Measurements from ENCODE around the gene HADH.
"Not testable (repeated sequence)": the region's sequence is repeated elsewhere in the genome, so short reads cannot be mapped to it uniquely, and the experiment has no call there.

Gene HADH

DNA sequence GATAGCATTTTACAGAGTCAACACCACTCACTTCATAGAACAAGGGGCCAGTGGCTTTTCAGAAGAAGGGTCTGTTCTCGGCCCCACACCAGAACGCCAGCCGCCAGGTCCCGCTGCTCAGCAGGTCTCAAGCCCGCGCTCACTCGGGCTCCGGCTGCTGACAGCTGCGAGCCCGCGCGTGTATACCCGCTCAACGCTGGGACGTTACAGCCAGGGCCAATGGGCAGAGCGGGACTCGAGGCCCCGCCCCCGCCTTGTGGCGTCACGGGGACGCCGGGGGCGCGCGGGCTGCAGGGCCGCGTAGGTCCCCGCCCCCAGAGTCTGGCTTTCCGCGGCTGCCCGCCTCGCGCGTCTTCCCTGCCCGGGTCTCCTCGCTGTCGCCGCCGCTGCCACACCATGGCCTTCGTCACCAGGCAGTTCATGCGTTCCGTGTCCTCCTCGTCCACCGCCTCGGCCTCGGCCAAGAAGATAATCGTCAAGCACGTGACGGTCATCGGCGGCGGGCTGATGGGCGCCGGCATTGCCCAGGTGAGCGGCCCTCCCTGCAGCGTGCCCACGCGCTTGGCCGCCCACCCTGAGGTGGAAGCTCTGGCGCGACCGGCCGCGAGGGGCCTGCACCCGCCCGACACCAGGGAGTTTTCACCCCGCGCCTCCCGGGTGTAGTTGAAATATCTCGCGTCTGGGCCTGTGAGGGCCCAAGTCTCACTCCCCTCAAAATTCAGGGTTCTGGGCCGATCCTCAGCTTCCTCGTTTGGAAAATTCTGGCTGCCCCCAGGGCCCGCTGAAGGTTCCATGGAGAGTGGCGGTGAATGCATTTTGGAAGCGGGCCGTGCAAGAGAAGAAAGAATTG, at the start of gene HADH:
Gene HADH (plus strand): TSS at position 353 of the 850 bp plus-strand sequence. CDS start 44 bp downstream, at position 397.
- DNase-seq (ENCODE audit: low read depth in 2 of 2) = peak; percentile 88 to 94

DNA sequence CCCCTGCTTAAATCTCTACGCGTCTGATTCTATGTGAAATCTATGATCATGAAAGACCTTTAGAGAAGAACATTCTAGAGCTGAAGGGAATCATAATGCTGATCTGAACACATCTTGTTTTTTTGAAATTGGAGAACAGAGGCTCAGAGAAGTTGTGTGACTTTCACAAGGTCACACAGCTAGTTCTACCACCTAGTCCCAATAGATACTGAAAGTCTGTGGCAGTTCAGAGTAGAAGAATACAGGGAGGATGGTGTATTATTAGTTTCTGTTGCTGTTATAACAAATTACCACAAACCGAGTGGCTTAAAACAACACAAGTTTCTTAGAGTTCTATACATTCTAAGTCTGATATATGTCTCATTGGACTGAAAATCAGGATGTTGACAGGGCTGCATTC, 43.9 kb upstream of the HADH start:
- no peak for DNase-seq (ENCODE audit: low read depth in 2 of 2)

DNA sequence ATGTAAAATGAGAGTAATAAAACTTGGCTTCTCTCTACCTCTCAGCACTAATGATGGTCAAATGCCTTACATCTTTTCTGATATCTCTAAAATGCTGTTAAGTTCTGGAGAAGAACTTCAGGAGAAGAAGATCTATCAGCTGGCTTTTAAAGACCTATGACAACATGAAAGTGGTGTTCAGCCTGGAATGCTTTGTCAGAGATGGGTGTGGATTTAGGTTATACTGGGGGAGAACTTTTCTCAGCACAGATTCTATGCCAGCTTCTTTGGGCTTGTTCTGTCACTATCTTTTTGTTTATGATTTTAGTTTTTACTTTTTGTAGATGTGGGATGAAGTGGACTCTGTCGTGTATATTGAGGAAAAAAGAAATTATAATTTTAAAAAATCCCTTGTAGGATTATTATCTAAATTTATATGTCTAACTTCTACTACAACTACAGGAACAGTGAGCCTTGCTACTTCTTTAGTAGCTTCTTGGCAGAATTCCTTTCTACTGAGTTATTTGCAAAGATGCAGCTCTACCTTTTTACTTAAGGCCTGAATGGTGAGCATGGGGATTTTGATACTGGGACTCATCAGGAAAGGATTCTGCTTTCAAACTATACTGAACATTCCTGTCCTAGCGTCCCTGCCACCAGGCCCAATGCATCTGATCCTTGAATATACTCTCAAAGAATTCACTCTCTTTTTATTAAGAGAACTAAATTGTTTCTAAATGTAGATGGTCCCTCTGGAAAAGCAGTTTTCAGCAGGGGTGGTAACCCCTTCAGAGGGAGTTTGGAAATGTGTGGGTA, 38.7 kb upstream of the HADH start:
- DNase-seq (ENCODE audit: low read depth in 2 of 2) = no peak

DNA sequence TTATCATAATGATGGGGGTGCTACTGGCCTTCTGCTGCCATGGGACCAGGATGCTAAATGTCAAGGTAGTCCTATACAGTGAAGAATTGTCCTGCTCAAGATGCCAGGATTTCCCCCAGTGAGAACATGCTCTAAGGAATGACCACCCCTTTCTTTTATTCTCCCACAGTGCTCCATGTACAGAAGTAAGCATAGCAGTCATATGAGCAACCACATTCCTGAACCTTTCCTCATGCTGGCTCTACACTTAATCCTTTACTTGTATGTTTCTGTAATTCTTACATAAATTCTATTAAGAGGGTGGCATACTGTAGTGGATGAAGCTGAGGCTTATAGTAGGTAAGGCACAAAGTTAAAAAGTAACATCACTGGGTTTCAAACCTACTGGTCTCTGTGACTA, 38.1 kb upstream of the HADH start:
- DNase-seq (ENCODE audit: low read depth in 2 of 2) = no peak

DNA sequence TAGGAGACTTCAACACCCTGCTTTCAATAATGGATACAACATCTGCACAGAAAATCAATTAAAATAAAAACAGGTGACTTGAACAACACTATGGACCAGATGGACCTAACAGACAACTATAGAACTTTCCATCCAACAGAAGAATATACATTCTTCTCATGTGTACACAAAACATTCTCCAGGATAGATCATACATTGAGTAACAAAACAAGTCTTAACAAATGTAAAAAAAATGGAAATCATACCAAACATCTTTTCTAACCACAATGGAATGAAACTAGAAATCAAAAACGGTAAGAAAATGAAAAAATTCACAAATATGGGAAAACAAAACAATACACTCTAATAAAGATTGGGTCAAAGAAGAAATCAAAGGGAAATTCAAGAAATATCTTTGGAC, 33.7 kb upstream of the HADH start:
- DNase-seq (ENCODE audit: low read depth in 2 of 2) = no peak

DNA sequence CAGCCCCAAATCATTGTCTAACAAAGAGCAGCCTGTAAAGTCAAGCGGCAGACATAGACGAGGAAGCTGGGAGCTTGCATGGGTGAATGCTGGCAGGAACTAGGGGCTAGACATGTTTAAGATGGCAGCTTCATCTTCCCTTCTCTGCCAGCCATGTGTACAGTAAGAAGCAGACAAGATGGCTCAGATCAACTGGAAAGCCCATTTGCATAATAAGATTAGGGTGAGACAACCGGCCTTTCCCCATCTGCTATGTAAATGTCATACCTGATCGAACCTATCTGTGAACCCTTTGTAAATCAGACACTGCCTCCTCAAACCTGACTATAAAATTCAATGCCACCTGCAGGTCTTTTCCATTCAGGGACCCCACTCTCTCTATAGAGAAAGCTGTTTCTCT, 22.8 kb upstream of the HADH start:
- DNase-seq (ENCODE audit: low read depth in 2 of 2) = no peak

DNA sequence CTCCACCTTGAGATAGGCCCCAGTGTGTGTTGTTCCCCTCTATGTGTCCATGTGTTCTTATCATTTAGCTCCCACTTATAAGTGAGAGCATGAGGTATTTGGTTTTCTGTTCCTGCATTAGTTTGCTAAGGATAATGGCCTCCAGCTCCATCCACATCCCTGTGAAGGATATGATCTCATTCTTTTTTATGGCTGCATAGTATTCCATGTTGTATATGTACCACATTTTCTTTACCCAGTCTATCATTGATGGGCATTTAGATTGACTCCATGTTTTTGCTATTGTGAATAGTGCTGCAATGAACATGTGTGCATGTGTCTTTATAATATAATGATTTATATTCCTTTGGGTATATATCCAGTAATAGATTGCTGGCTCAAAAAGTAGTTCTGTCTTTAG, 22.2 kb upstream of the HADH start:
- not testable (repeated sequence) for DNase-seq (ENCODE audit: low read depth in 2 of 2)

DNA sequence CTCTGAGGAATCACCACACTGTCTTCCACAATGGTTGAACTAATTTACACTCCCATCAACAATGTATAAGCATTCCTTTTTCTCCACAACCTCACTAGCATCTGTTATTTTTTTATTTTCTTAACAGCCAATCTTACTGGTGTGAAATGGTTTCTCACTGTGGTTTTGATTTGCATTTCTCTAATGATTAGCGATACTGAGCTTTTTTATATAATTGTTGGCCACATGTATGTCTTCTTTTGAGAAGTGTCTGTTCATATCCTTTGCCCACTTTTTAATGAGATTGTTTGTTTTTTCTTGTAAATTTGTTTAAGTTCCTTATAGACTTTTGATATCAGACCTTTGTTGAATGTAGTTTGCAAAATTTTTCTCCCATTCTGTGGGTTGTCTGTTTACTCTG, 21.8 kb upstream of the HADH start:
- not testable (repeated sequence) for DNase-seq (ENCODE audit: low read depth in 2 of 2)

DNA sequence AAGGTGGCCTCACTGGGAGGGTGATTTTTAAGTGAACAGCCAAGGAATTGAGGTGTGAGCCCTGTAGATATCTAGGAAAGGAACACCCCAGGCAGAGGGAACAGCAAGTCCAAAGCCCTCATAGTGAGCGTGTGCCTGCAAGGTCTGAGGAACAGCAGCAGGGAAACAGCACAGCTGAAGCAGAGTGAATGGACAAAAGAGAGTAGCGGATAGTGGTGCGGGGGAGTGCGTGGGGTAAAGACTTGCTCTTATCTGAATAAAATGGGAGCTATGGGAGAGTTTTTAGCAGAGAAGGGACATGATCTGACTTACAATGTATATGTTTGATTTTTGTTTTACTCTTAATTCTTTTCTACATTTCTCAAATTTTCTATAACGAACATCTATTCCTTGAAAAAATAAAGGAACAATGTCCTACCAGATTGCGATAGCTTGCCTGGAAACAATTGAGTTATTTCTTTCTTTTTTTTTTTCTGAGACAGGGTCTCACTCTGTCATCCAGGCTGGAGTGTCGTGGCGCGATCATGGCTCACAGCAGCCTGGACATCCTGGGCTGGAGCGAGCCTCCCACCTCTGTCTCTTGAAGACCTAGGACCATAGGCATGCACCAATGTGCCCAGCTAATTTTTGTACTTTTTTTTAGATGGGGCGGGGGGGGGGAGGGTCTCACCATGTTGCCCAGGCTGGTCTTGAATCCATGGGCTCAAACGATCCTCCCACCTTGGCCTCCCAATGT, 19.5 kb upstream of the HADH start:
- no peak for DNase-seq (ENCODE audit: low read depth in 2 of 2)

DNA sequence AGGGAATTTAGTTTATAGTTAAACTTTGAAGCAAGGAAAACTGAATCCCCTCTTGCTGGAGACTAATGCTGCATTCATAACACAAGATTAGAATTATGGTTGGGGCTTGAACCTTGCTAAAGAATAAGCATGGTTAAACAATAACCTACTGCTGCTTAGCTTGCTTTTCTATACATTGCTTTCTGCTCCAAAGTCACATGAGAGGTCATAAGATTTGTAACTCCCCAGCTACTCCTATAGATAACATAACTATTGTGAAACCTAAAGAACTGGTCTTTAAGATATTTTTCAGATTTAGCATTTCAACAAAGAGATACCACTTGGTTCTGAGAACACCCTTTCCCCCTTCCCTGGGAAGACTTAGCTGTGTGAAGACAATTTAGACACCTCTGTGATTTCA, 17.1 kb upstream of the HADH start:
- no peak for DNase-seq (ENCODE audit: low read depth in 2 of 2)

DNA sequence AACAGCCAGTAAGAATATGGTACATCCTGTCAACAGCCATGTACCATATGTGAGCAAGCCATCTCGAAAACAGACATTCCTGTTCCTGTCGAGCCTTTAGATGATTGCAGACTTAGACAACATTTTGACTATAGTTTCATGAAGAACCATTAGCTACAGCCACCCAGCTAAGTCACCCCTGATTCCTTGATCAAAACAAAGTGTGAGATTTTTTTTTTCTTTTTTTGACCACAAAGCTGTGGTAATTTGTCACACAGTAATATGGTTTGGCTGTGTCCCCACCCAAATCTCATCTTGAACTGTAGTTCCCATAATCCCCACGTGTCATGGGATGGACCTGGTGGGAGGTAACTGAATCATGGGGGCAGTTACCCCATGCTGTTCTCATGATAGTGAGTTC, 15.2 kb upstream of the HADH start:
- no peak for DNase-seq (ENCODE audit: low read depth in 2 of 2)

DNA sequence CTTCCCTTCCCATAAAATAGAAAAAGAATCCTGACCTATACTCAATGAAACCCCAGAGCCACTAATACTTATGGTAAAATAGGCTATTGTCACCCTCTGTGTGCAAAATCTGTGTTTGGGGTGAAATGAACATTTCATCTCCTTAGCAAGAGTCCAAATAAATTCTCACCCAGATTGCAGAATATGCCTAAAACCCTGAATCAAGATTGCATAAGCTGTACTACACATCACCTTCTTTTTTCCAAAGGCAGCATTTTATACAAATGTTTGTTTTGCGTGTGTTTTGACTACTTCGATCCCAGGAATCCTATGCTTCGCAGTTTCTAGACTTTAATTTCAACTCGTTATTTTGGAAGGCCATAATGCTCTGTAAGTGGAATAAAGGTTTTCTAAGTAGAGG, 12.2 kb upstream of the HADH start:
- DNase-seq (ENCODE audit: low read depth in 2 of 2) = no peak

DNA sequence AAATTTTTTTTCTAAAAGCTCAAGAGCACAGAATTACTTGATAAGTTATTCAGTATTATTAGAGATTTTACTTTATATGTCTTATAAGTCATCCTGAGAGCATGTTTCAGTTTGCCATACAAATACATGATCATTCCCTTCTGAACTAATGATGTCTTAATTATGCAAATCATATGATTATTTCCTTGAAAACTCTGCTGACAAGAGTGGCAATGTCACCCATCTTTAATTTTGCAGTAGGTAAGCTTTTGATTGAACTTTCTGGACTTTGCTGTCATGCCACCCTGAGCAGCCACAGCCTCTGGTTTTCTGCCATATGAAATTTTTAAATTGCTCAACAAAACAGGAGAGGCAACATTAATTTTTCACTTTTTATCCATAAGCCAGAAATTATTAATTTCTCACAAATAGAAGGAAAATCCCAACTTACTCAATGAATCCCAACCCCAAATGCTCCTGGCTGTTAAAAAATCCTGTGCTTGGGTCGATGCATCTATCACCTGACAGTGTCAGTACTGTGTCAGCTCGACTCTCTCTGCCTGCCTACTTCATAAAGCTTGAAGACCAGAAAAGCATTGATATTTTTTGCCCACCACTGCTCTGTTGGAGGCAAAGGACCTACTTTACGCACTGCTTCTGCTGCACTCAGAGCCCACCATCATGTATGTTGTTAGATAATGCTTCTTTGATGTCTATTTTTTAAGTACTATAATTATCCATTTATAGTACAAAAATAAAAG, 11.6 kb upstream of the HADH start:
- no peak for DNase-seq (ENCODE audit: low read depth in 2 of 2)

DNA sequence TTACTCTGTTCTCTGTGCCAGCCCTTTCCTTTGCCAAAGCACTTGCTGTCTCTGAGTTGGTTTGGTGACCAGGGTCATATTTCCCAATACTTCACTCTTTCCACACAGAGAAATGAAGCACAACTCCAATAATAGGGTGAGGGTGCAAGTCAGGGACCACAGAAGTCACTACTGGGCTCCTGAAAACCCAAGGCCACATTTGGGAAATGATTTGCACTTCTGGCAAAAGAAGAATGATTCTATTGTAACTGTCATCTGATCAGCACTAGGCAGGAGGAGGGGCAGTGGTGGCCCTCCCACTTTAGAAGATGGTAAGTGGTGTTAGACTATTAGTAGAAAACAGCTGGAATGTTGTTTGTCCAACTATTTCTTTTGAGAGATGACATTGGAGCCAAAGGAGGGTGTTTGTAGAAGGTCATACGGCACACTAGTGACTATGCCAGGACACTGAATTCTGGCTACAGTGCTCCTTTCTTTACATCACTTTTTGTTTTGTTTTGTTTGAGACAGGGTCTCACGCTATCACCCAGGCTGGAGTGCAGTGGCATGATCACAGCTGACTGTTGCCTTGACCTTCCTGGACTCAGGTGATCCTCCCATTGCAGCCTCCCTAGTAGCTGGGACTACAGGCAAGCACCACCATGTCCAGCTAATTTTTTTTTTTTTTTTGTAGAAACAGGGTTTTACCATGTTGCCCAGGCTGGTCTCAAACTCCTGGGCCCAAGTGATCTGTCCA, 10.8 kb upstream of the HADH start:
- DNase-seq (ENCODE audit: low read depth in 2 of 2) = no peak

DNA sequence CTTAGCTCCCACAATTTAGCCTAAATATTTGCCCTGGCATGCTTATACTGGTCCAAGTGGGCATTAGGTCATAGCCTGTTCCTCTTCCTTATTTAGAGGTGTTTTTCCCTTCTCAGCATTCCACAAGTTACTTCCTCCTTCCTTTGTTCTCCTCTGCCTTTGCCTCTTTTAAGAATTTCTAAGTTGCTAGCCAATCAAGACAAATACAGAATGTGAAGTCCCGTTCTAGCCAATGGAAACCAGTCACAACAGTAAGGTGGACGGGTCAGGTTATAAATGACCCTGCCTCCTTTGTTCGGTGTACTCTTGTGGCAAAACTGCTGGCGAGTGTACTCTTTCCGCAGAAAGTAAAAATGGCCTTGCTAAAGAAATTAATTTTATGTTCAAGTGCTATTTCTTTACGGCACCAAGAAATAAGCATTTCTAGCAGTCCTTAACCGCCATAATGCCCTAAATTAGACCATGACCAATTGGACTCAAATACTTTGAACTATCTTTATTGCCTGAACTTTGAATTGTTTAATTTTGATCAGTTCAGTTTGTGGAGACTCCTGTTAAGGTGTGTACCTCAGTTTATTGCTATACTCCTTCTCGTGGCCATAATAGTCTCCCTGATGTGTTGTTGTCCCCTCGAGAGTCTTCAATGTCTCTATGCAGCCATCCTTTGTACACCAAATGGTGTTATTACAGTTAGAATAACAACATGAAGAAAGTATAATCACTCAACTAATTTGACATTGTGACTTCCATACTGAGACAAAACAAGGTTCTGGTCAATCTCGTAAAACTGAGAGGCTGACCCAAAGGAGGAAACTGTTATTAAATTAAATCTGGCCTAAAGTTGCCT, 1.6 kb upstream of the HADH start:
- DNase-seq (ENCODE audit: low read depth in 2 of 2) = no peak

DNA sequence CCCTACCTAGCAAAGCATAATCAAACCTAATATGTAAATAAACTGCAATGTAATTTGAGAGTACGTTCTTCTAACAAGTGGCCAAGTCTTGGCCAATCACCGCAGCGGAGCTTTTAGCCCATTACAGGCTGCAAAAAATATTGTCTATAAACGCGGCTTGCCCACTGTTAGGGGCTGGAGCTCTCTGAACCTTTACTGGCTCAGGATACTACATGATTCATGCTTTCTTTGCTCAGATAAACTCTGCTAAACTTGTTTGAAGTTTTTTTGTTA, 990 bp upstream of the HADH start:
- no peak for DNase-seq (ENCODE audit: low read depth in 2 of 2)

DNA sequence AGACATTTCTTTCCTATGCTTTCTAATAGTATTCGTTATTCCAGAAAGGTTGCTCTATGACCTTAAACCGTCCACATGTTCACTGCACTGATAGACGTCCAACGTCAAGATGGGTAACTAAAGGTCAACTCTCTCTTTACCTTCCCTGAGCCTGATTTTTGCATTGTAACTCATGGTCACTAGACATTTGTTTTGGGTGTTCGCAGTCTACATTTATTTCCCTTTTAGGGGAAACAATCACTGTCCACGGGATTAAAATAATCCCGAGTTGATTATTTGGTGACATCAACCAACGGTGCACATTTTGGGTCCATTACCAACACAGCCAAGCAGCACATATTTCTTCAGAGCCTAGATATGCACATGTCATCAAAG, 540 bp upstream of the HADH start:
- DNase-seq (ENCODE audit: low read depth in 2 of 2) = no peak

DNA sequence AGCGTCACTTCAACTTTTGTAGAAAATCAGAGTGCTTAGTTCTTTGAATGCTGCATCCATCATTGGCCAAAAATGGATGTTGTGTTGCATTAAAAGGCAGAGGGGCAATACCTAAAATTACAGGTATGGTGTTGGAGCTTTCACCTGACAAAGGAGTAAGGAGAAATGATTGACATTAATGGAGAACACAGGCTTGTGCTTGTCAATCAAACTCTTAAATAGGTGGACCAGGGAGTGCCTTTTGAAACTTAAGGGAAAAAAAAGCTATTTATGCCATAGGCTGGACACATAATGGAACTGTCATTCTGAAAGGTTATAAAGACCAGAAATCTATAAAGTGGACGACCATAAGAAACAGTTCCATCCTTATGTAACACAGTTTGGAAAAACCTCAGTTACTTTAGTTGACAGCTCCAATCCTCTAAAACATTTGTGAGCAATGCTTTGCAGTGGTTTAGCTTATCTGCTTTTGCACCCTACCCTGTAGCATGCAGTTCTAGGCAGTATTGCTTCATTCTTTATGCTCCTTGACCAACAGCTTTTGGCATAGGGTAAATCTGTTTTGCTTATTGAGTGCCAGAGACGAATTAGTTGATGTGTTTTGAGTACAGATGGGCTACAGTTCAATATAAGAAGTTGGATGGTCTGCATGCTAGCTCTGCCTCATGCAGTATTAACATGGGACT, 2.4 kb downstream of the HADH start:
- DNase-seq (ENCODE audit: low read depth in 2 of 2) = no peak

DNA sequence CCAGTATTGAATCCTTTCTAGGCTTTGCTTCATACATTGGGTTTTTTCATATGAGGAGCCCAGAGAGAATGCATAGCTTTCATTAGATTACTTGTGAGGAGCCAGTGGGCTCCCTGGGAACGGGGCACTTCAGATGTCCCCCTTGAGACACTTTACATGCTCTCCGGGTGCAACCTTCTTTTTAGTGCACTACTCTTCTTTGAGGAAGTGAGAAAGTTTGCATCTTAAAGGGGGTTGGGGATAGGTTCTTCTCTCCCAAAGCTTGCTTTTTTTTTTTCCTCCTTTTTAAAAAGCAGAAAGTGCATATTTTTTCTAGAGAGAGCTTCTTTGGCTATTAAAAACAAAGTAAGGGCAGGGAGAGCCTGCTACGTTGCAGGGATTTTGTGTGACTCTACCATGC, 4.3 kb downstream of the HADH start:
- DNase-seq (ENCODE audit: low read depth in 2 of 2) = no peak

DNA sequence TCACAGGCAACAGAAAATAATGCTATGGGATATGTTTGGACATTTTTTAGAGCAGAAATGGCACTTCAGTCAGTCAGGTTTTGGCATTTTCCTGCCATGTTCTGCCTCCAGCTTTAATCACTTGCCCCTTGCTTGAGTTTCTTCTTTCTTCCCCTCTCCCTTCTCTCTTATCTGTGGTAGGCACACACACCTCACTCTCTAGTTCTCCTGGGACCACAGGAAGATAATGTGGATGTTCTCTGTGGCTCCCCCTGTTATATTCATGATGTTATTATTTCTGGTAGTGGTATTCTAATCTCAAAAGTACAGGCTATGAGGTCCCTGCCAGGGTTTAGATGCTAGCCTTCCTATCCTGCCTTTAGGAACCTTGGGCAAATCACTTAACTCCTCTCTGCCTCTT, 5.2 kb downstream of the HADH start:
- no peak for DNase-seq (ENCODE audit: low read depth in 2 of 2)

All from stimulated activated CD8-positive, alpha-beta memory T cell treated with anti-CD3 and anti-CD28 coated beads, Interleukin-2, amount 100 ng/mL, for 48 hours (primary cell).